Measurements from ENCODE around the gene CHRM5. TPM values are rescaled to one million over a fixed set of nuclear protein-coding genes. Genes with fewer than 3 reads are reported as not detected.

Gene CHRM5
- total and polyA plus RNA-seq, 9 of the 15 experiments (the other 6 are each of a cell fraction or from before 2014, with no cell fraction given), result not detected

DNA sequence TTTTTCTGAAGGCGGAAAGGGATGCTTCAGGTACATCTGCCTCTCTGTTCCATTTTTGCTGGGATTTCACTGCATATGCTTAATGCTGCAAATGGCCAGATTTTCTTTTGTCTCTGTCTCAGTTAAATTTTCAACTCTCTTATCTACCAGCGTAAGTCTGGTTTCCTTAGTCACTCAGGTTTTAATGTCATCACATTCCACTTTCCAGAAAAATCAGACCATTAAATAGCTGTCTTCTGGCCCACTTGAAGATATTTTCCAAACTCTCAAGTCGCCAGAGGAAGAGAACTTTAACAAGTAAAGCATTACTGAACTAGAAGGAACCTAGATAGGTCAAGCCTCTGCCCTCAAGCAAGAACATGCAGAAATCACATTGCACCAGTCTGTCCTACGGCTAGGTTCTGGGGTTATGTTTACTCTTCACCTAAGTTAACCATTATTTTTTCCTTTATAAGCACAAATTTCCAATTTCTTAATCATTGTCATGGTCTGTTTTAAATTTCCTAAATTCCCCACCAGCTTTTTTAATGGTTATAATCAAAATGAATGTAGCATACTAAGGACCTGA, 44.2 kb downstream of the CHRM5 start:
- no peak overlapping the region for H3K27ac ChIP-seq (ENCODE audit: extremely low read depth, low read depth, low read length)
- no peak for DNase-seq (ENCODE audit: extremely low read depth in 1 of 4, low spot score in 3 of 4)
- 8% methylated on average over 4 of the region's 4 CpGs for WGBS (ENCODE audit: insufficient coverage, low coverage, missing lambda C conversion rate)
- no peaks in the 10 kb centered on the region for H3K79me2 ChIP-seq (ENCODE audit: control insufficient read depth, insufficient read depth, low read length)
- H3K27me3 ChIP-seq (ENCODE audit: control insufficient read depth in 2 of 2, insufficient read depth in 2 of 2, low read length in 2 of 2), result peaks cover 4 to 12% of the 10 kb centered on the region in 2 experiments; a peak in 4 of 5 replicates
- H3K9me3 ChIP-seq (replicated peaks; ENCODE audit: control insufficient read depth, insufficient read depth, low read depth, low read length), result no peaks in the 10 kb centered on the region
- no peak for FAIRE-seq
- H3K4me1 ChIP-seq (replicated peaks in 1 of 2; ENCODE audit: control insufficient read depth in 2 of 2, insufficient read depth in 2 of 2, low read length in 2 of 2), result no peaks in the 10 kb centered on the region
- ChIA-PET CTCF (ENCODE audit: low intra/inter-chr PET ratio) (no interaction called here), POLR2A (no interaction called here)
- H3K4me2 ChIP-seq (ENCODE audit: insufficient read depth, low read length), result no peak overlapping the region
- H2AFZ ChIP-seq (ENCODE audit: low read depth, low read length), result no peak overlapping the region
- no peak overlapping the region for H3K4me3 ChIP-seq
- no peak for TF ChIP-seq MYNN (IDR thresholded peaks at IDR 0.05)
- TF ChIP-seq MYNN (CRISPR knock-in tag; IDR thresholded peaks at IDR 0.05), result no peak
- no peak for TF ChIP-seq MAFG (tag; conservative IDR thresholded peaks at IDR 0.05)
- no peak for TF ChIP-seq PTRF (tag; IDR thresholded peaks at IDR 0.05)
- no peak for TF ChIP-seq HSF4 (CRISPR knock-in tag; IDR thresholded peaks at IDR 0.05; ENCODE audit: borderline replicate concordance)
- no peak for TF ChIP-seq IRF1 (CRISPR knock-in tag; IDR thresholded peaks at IDR 0.05; ENCODE audit: borderline replicate concordance)
- H3K36me3 ChIP-seq (ENCODE audit: control insufficient read depth, insufficient read depth, low read length), result no peaks in the 10 kb centered on the region
- H4K20me1 ChIP-seq (replicated peaks; ENCODE audit: control insufficient read depth, insufficient read depth, low read length), result no peaks in the 10 kb centered on the region; the same call in 1 of the 2 replicates
- no TSS peak for BruUV-seq (replicated peaks)
- intact Hi-C loops (cut with micrococcal nuclease), result no loop called here
- H3K9ac ChIP-seq (ENCODE audit: insufficient read depth in 1 of 2, low read depth in 2 of 2, low read length in 2 of 2), result no peak overlapping the region
- no peaks in the 10 kb centered on the region for H3K9me1 ChIP-seq (ENCODE audit: control insufficient read depth, insufficient read depth, low read length)
- in situ Hi-C loops (cut with MboI), result no loop called here
- ATAC-seq, result no peak

All from K562 (cell line).